MCF 10A (cell line): ENCODE results near the gene LAMP1. TPM values are rescaled to one million over a fixed set of nuclear protein-coding genes. Genes with fewer than 3 reads are reported as not detected.
A peak's percentile ranks its signal among the peaks of the same experiment; 100 is the strongest.
"Not testable (repeated sequence)": the region's sequence is repeated elsewhere in the genome, so short reads cannot be mapped to it uniquely, and the experiment has no call there.

Experiments used
- BruUV-seq: library from RNA; stranded (reverse); fragments of 400-500 nt; replicated peaks from 2 replicates; lab custom pipeline; 2021; lab: Mats Ljungman, UMichigan
- CTCF ChIA-PET: fragments of 300-600 bp; sonication (Branson Sonifier 250); formaldehyde crosslinking; extraction: SDS; loops from one replicate; lab custom pipeline; 2021; ENCODE audit warnings: antibody characterized with exemption, inconsistent platforms; lab: Yijun Ruan, JAX
- POLR2A ChIA-PET: fragments of 300-600, 350-650 bp; sonication (Branson Sonifier 250); formaldehyde crosslinking; extraction: SDS; loops from one replicate; lab custom pipeline; 2020; ENCODE audit warnings: antibody characterized with exemption, inconsistent platforms; lab: Yijun Ruan, JAX
- DNase-seq: peaks from one replicate; pipeline ENCODE4 v3.0.0-alpha.2; 2018; ENCODE audit not compliant: unreplicated experiment
- H3K27ac Mint-ChIP-seq: one replicate; pipeline ENCODE4 v1.8.0; 2022; ENCODE audit warnings: mild to moderate bottlenecking, low read depth, mixed read lengths; ENCODE audit not compliant: unreplicated experiment
- H3K27me3 Mint-ChIP-seq: one replicate; pipeline ENCODE4 v1.8.0; 2022; ENCODE audit warnings: mixed read lengths; ENCODE audit not compliant: insufficient read depth, unreplicated experiment
- H3K36me3 Mint-ChIP-seq: one replicate; pipeline ENCODE4 v1.8.0; 2022; ENCODE audit warnings: mild to moderate bottlenecking, moderate library complexity, mixed read lengths; ENCODE audit not compliant: insufficient read depth, unreplicated experiment
- H3K4me1 Mint-ChIP-seq: one replicate; pipeline ENCODE4 v1.8.0; 2022; ENCODE audit warnings: mixed read lengths; ENCODE audit not compliant: insufficient read depth, unreplicated experiment
- H3K4me3 Mint-ChIP-seq: one replicate; pipeline ENCODE4 v1.8.0; 2022; ENCODE audit warnings: mild to moderate bottlenecking, moderate library complexity, mixed read lengths; ENCODE audit not compliant: unreplicated experiment
- H3K9me3 Mint-ChIP-seq: one replicate; pipeline ENCODE4 v1.8.0; 2022; ENCODE audit warnings: mixed read lengths; ENCODE audit not compliant: unreplicated experiment
- intact Hi-C: fragments of 100-400 bp; cut with micrococcal nuclease; formaldehyde crosslinking; loops from 2 replicates; pipeline ENCODE4 v1.14.1; 2022
- total RNA-seq: library from RNA; stranded (reverse); gene quantifications from 2 replicates; pipeline ENCODE4 v1.2.3, GENCODE V29; 2022
- TF ChIP-seq, protein P1 (sequence below): fragments of 200-600 bp; IDR thresholded peaks from one replicate; pipeline ENCODE4 v1.8.0; 2022; ENCODE audit warnings: antibody characterized with exemption, mild to moderate bottlenecking; ENCODE audit not compliant: unreplicated experiment

The LAMP1 gene
- total RNA-seq, 1 experiment from 2014 or later, result 150 TPM

DNA sequence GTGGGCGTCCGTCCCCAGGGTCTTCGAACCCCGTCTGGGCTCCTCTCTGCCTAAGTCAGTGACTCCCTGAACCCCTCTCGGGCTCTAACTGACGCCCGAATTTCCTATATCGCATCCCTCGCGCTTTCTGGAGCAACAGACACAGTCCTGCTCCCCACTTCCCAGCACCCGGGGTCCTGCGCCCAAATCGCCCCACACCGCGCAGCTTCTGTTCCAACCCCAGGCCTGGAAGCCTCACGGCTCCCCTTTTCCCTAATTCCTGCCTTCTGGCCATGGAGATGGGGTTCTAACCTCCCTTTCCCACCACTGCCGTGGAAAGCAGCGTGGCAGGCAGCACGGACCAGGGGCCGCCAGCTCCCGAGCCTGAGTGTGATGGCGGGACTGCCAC, 68.5 kb downstream of the LAMP1 start:
- H3K27ac Mint-ChIP-seq, result no peak overlapping the region
- intact Hi-C loops, result no loop called here
- peaks cover 6% of the 10 kb centered on the region for H3K36me3 Mint-ChIP-seq
- H3K4me1 Mint-ChIP-seq, result no peaks in the 10 kb centered on the region
- no TSS peak for BruUV-seq
- H3K4me3 Mint-ChIP-seq, result peak overlapping the region; percentile 55
- ChIA-PET CTCF (no interaction called here), POLR2A (interaction anchor here (0.7 to 1.2 kb wide), 2 partner anchors 9 to 87 kb away, joined by 3 to 5 read pairs; no protein-coding TSS in a partner anchor)
- no peaks in the 10 kb centered on the region for H3K27me3 Mint-ChIP-seq
- TF ChIP-seq, protein P1, sequence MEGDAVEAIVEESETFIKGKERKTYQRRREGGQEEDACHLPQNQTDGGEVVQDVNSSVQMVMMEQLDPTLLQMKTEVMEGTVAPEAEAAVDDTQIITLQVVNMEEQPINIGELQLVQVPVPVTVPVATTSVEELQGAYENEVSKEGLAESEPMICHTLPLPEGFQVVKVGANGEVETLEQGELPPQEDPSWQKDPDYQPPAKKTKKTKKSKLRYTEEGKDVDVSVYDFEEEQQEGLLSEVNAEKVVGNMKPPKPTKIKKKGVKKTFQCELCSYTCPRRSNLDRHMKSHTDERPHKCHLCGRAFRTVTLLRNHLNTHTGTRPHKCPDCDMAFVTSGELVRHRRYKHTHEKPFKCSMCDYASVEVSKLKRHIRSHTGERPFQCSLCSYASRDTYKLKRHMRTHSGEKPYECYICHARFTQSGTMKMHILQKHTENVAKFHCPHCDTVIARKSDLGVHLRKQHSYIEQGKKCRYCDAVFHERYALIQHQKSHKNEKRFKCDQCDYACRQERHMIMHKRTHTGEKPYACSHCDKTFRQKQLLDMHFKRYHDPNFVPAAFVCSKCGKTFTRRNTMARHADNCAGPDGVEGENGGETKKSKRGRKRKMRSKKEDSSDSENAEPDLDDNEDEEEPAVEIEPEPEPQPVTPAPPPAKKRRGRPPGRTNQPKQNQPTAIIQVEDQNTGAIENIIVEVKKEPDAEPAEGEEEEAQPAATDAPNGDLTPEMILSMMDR, result no peak
- H3K9me3 Mint-ChIP-seq, result no peaks in the 10 kb centered on the region
- no peak for DNase-seq

DNA sequence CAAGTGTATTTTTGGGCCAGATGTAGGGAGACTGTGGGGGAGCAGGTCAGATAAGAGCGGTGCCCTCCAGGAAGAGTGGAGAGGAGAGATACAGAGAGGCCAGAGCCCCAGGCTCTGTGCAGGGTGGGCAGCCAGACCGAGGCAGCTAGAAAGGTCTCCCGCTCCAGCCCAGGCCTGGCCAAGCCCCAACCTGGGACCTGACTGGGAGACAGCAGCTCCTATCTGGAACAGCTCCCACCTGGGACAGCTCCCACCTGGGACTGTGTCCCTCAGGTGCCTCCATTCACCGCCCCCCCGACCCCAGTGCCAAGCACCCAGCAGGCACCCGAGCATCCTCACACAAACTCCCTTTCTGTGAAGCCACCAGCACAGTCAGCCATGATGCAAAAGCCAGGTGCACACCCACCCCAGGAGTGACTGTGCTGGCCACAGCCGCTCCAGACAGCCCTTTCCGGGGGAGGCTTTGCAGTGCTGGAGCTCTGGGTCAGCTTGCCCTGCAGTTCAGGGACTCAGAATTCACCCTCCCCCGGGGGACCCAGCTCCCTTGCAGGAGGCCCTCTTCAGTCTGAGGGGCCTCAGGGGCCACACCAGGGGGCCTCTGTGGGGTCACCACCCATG, 69.0 kb downstream of the LAMP1 start:
- TF ChIP-seq, protein P1, result no peak
- no TSS peak for BruUV-seq
- Mint-ChIP-seq H3K9me3 (no peaks in the 10 kb centered on the region), H3K4me1 (no peaks in the 10 kb centered on the region), H3K27ac (no peak overlapping the region), H3K4me3 (no peak overlapping the region), H3K36me3 (peaks cover 6% of the 10 kb centered on the region), H3K27me3 (no peaks in the 10 kb centered on the region)
- CTCF ChIA-PET, result no interaction called here
- intact Hi-C loops, result no loop called here
- POLR2A ChIA-PET, result interaction anchor here (0.7 to 1.2 kb wide), 2 partner anchors 9 to 87 kb away, joined by 3 to 5 read pairs; no protein-coding TSS in a partner anchor
- no peak for DNase-seq

DNA sequence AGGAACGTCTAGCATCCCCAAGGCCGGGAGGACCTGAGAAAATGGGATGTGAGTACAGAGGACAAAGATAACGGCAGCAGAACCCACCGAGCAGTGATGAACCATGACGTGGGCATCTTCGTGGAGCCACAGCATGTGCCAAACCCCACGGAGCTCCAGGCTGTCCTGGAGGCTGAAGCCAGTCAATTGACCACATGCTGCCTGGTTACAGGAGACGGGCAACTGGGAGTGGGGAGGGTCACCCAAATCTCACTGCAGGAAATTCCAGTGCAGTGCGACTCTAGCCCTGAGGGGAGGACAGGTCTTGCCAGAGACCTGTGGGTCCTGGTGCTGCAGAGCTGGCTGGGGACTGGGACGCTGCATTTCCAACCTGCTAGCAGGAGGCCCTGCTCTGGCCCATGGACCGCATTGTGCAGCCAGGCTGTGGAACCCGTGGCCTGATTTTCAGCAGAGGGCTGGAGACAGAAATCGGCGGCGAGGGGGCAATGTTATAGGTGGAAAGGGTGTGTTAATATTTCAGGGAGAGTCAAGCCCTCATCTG, 70.1 kb downstream of the LAMP1 start:
- TF ChIP-seq, protein P1, result no peak
- intact Hi-C loops, result no loop called here
- Mint-ChIP-seq H3K27ac (no peak overlapping the region), H3K4me1 (no peaks in the 10 kb centered on the region), H3K9me3 (no peaks in the 10 kb centered on the region), H3K4me3 (no peak overlapping the region), H3K36me3 (peaks cover 6% of the 10 kb centered on the region), H3K27me3 (no peaks in the 10 kb centered on the region)
- ChIA-PET POLR2A (interaction anchor here (0.7 kb wide), 1 partner anchor 158 kb away, joined by 3 read pairs; no protein-coding TSS in a partner anchor), CTCF (no interaction called here)
- no TSS peak for BruUV-seq
- DNase-seq, result no peak

DNA sequence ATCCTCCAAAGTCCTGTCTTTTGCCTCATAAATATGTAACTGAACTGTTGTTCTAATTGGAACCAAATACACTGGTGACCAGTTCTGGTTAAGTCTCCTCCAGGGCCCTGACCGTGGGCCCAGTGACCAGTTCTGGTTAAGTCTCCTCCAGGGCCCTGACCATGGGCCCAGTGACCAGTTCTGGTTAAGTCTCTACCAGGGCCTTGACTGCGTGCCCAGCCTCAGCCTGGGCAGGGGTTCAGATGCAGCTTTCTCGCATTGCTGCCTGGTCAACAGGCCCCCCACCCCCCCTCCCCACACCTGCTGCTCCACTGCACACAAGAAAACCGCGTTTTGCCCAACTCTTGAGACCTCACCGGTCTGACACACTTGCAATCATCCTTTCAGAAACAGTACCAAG, 70.7 kb downstream of the LAMP1 start:
- intact Hi-C loops, result no loop called here
- Mint-ChIP-seq H3K9me3 (no peaks in the 10 kb centered on the region), H3K27ac (peak overlapping the region; percentile 25), H3K36me3 (peaks cover 6% of the 10 kb centered on the region), H3K27me3 (no peaks in the 10 kb centered on the region), H3K4me3 (no peak overlapping the region), H3K4me1 (no peaks in the 10 kb centered on the region)
- ChIA-PET CTCF (no interaction called here), POLR2A (no interaction called here)
- BruUV-seq, result no TSS peak
- no peak for DNase-seq
- TF ChIP-seq, protein P1, result no peak

DNA sequence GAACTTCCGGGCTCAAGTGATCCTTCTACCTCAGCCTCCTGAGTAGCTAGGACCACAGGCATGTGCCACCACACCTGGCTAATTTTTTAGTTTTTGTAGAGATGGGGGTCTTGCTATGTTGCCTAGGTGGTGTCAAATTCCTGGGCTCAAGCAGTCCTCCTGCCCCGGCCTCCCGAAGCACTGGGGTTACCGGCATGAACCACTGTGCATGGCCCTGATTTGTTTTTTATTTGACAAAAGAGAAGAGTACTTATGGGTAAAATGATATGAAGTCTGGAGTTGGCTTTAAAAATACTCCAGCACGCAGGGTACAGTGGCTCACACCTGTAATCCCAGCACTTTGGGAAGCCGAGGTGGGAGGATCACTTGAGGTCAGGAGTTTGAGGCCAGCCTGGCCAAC, 71.3 kb downstream of the LAMP1 start:
- H3K4me3 Mint-ChIP-seq, POLR2A ChIA-PET, intact Hi-C loops, H3K36me3 Mint-ChIP-seq, H3K9me3 Mint-ChIP-seq, BruUV-seq, H3K4me1 Mint-ChIP-seq, H3K27me3 Mint-ChIP-seq, CTCF ChIA-PET, DNase-seq: not testable (repeated sequence)
- H3K27ac Mint-ChIP-seq, result peak overlapping the region; percentile 25
